GM13977 (cell line): ENCODE results near the gene RAMP1.

ENCODE experiments used
- DNase-seq: peaks from one replicate; pipeline ENCODE4 v3.0.0; 2012; ENCODE audit warnings: low spot score
- in situ Hi-C: fragments of 300-500 bp; cut with MboI; formaldehyde crosslinking; loops from one replicate; pipeline ENCODE4 v1.12.0; 2022; ENCODE audit warnings: low sequenced_read_pairs, low pct_unique_long_range_greater_than_20kb, mixed read lengths, inconsistent platforms; ENCODE audit not compliant: unreplicated experiment
- TF ChIP-seq, protein P1 (sequence below): IDR thresholded peaks from 2 replicates; pipeline ENCODE4 v1.5.1; 2012; ENCODE audit warnings: mild to moderate bottlenecking, control low read depth; ENCODE audit not compliant: insufficient read depth; ENCODE audit errors: extremely low read depth, missing control alignments

Gene RAMP1

DNA sequence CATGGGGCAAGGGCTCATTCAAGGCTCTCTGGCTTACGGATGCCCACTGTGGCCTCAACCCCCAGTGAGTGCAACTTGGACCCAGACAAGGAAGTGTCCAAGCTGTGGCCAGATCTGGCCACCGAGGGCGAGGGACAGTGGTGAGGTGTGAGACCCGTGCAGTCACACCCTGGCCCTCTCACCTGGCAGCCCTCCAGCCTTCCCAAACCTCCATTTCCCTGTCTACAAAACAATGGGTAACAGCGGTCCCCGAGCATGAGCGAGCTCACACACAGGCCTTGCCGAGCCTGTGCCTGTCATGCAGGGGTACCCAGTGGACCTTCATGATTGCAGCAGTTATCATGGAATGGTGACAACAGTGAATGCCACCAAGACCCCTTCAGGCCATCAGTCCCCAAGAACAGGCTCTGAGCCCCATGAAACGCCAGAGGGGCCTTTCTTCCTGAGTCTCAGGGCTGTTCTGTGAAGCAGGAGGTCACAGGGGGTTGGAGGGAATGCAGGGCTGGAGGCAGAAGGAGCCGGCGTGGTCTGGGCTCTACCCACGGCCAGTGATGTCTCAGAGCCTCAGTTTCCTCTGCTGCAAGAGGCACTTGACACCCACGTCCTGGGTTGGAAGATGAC, 49.8 kb downstream of the RAMP1 start:
- no peak for DNase-seq
- TF ChIP-seq, protein P1, sequence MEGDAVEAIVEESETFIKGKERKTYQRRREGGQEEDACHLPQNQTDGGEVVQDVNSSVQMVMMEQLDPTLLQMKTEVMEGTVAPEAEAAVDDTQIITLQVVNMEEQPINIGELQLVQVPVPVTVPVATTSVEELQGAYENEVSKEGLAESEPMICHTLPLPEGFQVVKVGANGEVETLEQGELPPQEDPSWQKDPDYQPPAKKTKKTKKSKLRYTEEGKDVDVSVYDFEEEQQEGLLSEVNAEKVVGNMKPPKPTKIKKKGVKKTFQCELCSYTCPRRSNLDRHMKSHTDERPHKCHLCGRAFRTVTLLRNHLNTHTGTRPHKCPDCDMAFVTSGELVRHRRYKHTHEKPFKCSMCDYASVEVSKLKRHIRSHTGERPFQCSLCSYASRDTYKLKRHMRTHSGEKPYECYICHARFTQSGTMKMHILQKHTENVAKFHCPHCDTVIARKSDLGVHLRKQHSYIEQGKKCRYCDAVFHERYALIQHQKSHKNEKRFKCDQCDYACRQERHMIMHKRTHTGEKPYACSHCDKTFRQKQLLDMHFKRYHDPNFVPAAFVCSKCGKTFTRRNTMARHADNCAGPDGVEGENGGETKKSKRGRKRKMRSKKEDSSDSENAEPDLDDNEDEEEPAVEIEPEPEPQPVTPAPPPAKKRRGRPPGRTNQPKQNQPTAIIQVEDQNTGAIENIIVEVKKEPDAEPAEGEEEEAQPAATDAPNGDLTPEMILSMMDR, result no peak
- in situ Hi-C loops, result no loop called here

GRCh38 chr2:237909801-237910475, 50.5 kb downstream of the RAMP1 start:
- in situ Hi-C loops, result no loop called here
- no peak for DNase-seq
- TF ChIP-seq, protein P1, result no peak

DNA sequence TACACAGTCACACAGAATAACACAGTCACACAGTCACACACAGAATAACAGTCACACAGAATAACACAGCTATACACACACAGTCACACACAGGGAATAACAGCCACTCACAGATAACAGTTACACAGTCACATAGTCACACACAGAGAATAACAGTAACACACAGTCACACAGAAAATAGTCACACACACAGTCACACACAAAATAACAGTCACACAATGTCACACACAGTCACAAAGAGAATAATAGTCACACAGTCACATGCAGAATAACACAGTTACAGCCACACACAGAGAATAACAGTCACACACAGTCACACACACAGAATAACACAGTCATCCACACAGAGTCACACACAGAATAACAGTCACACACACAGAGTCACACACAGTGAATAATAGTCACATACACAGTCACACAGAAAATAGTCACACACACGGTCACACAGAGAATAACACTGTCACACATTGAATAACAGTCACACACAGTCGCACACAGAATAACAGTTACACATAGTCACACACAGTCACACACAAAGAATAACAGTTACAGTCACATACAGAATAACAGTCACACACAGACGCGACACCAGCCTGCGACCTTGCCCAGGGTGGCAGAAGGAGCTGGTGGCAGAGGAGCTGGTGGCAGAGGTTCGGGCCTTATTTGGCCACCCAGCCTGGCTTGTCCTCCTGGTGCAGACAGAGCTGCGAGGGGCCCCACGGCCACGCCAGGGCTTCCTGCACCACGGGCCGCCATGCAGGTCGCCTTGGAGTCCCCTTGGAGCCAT, 51.3 kb downstream of the RAMP1 start:
- DNase-seq, result no peak
- TF ChIP-seq, protein P1, result no peak
- in situ Hi-C loops, result no loop called here

GRCh38 chr2:237911363-237912017, 52.1 kb downstream of the RAMP1 start:
- in situ Hi-C loops, result no loop called here
- DNase-seq, result no peak
- TF ChIP-seq, protein P1, result no peak

DNA sequence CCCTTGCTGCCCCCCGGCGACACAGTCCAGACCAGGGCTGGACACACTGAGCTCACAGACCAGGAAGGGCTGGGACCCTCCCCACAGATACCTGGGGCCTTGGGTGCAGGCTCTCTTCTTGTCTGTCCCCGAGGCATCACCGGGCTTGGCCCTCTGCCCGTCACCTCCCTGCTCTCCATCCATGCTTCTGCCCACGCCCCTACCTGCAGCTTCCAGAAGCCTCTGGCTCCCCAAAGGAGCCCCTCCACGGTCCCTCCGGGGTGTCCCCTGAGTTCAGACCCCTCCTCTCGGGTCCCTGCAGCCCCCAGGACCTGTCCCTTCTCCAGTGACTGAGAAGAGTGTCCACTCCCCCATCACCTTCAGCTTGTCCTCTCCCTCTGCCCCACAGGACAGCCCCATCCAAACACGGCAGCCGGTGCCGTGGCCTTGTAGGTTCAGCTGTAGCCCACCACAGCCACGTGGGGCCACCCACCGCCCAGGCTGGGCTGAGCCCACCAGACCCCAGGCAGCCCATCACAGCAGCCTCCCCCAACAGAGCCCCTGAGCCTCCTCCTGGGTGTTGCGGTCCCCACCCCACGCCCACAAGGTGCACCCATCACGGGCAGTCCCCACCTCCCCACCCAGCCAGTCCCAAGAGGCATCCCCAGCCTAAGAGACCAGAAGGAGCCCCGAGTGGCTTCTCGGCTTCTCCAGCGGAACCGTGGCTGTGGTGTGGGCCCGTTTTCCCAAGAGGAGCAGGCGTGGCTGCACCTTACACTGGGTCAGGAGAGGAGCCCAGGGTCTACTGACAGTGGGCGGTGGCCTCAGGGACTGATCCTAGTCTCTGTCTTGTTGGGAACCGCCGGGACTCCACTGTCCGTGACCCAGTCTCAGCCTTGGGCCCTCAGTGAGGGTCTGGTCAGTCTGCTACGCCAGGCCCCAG, 53.1 kb downstream of the RAMP1 start:
- in situ Hi-C loops, result no loop called here
- TF ChIP-seq, protein P1, result no peak

More for the DNA sequence above, 53.1 kb downstream of the RAMP1 start:
- DNase-seq, result no peak
